K562 (cell line): Measurements from ENCODE around the gene PRR35.

ENCODE experiments used
- ATF7 ChIP-seq: fragments of 450-650 bp; IDR thresholded peaks from 2 replicates; pipeline ENCODE4 v1.7.1; 2014; ENCODE audit warnings: mild to moderate bottlenecking, moderate library complexity
- CAMTA2 ChIP-seq: fragments of 250-450 bp; sonication (Bioruptor Pico); conservative IDR thresholded peaks from 2 replicates; pipeline ENCODE4 v1.5.1; 2022
- EGR1 ChIP-seq: fragments of 450-650 bp; conservative IDR thresholded peaks from 2 replicates; pipeline ENCODE4 v1.6.1; 2017; ENCODE audit warnings: mild to moderate bottlenecking
- NELFE ChIP-seq: IDR thresholded peaks from 2 replicates; pipeline ENCODE4 v1.6.1; 2011; ENCODE audit warnings: mild to moderate bottlenecking; ENCODE audit not compliant: insufficient read depth, insufficient read length
- NR2C2 ChIP-seq, 2 experiments: fragments of 200-800 bp in 1 of 2; sonication (Bioruptor generic) in 1 of 2; sonication (generic) in 1 of 2; formaldehyde crosslinking in 1 of 2; IDR thresholded peaks; 2 replicates each; pipeline versions ENCODE4 v1.6.1 to v1.8.0; 2016 to 2022; ENCODE audit warnings: mild to moderate bottlenecking in 1 of 2, missing compliant biosample characterization in 1 of 2, missing genetic modification characterization in 1 of 2, missing genetic modification reagents in 1 of 2
- SP2 ChIP-seq: IDR thresholded peaks from 2 replicates; pipeline ENCODE4 v1.6.1; 2011; ENCODE audit warnings: mild to moderate bottlenecking, low read depth, low read length, moderate library complexity; ENCODE audit not compliant: poor library complexity, severe bottlenecking; ENCODE audit errors: extremely low read depth
- SPI1 ChIP-seq: IDR thresholded peaks from 2 replicates; pipeline ENCODE4 v1.6.1; 2011; ENCODE audit warnings: low read depth, low read length, control low read depth, borderline replicate concordance
- TF ChIP-seq, protein P1 (sequence below): fragments of 250-450 bp; sonication (Bioruptor Pico); IDR thresholded peaks from 2 replicates; pipeline ENCODE4 v1.5.0; 2020; ENCODE audit warnings: mild to moderate bottlenecking, borderline replicate concordance
- TF ChIP-seq, protein P2 (sequence below), 3 experiments: IDR thresholded peaks in 2 of 3; conservative IDR thresholded peaks in 1 of 3; 2 replicates each; pipeline ENCODE4 v1.5.1; 2011 to 2012; ENCODE audit warnings: low read length in 3 of 3, mild to moderate bottlenecking in 3 of 3, control low read depth in 2 of 3, improper control_type of control experiment in 1 of 3, inconsistent platforms in 1 of 3, low read depth in 1 of 3, mixed read lengths in 1 of 3, moderate library complexity in 1 of 3; ENCODE audit not compliant: insufficient read depth in 2 of 3
- TF ChIP-seq, protein P3 (sequence below): sonication (generic); formaldehyde crosslinking; IDR thresholded peaks from 2 replicates; pipeline ENCODE4 v1.8.0; 2023; ENCODE audit warnings: mild to moderate bottlenecking, missing genetic modification reagents

GRCh38 chr16:595094-595528, 34.9 kb downstream of the PRR35 start:
- TF ChIP-seq ATF7 = no peak
- TF ChIP-seq, protein P1, sequence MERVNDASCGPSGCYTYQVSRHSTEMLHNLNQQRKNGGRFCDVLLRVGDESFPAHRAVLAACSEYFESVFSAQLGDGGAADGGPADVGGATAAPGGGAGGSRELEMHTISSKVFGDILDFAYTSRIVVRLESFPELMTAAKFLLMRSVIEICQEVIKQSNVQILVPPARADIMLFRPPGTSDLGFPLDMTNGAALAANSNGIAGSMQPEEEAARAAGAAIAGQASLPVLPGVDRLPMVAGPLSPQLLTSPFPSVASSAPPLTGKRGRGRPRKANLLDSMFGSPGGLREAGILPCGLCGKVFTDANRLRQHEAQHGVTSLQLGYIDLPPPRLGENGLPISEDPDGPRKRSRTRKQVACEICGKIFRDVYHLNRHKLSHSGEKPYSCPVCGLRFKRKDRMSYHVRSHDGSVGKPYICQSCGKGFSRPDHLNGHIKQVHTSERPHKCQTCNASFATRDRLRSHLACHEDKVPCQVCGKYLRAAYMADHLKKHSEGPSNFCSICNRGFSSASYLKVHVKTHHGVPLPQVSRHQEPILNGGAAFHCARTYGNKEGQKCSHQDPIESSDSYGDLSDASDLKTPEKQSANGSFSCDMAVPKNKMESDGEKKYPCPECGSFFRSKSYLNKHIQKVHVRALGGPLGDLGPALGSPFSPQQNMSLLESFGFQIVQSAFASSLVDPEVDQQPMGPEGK (CRISPR knock-in tag) = no peak
- TF ChIP-seq NR2C2 (CRISPR knock-in tag; IDR thresholded peaks at IDR 0.05) = no peak
- no peak for TF ChIP-seq NR2C2 (tag; IDR thresholded peaks at IDR 0.05)
- no peak for TF ChIP-seq SPI1
- no peak for TF ChIP-seq CAMTA2 (CRISPR knock-in tag)
- no peak for TF ChIP-seq EGR1
- TF ChIP-seq, protein P2, sequence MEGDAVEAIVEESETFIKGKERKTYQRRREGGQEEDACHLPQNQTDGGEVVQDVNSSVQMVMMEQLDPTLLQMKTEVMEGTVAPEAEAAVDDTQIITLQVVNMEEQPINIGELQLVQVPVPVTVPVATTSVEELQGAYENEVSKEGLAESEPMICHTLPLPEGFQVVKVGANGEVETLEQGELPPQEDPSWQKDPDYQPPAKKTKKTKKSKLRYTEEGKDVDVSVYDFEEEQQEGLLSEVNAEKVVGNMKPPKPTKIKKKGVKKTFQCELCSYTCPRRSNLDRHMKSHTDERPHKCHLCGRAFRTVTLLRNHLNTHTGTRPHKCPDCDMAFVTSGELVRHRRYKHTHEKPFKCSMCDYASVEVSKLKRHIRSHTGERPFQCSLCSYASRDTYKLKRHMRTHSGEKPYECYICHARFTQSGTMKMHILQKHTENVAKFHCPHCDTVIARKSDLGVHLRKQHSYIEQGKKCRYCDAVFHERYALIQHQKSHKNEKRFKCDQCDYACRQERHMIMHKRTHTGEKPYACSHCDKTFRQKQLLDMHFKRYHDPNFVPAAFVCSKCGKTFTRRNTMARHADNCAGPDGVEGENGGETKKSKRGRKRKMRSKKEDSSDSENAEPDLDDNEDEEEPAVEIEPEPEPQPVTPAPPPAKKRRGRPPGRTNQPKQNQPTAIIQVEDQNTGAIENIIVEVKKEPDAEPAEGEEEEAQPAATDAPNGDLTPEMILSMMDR (IDR thresholded peaks at IDR 0.05 in 2 of 3, conservative IDR thresholded peaks at IDR 0.05 in 1 of 3; ENCODE audit: insufficient read depth in 2 of 3, low read depth in 1 of 3, low read length in 3 of 3) = no peak
- TF ChIP-seq, protein P3, sequence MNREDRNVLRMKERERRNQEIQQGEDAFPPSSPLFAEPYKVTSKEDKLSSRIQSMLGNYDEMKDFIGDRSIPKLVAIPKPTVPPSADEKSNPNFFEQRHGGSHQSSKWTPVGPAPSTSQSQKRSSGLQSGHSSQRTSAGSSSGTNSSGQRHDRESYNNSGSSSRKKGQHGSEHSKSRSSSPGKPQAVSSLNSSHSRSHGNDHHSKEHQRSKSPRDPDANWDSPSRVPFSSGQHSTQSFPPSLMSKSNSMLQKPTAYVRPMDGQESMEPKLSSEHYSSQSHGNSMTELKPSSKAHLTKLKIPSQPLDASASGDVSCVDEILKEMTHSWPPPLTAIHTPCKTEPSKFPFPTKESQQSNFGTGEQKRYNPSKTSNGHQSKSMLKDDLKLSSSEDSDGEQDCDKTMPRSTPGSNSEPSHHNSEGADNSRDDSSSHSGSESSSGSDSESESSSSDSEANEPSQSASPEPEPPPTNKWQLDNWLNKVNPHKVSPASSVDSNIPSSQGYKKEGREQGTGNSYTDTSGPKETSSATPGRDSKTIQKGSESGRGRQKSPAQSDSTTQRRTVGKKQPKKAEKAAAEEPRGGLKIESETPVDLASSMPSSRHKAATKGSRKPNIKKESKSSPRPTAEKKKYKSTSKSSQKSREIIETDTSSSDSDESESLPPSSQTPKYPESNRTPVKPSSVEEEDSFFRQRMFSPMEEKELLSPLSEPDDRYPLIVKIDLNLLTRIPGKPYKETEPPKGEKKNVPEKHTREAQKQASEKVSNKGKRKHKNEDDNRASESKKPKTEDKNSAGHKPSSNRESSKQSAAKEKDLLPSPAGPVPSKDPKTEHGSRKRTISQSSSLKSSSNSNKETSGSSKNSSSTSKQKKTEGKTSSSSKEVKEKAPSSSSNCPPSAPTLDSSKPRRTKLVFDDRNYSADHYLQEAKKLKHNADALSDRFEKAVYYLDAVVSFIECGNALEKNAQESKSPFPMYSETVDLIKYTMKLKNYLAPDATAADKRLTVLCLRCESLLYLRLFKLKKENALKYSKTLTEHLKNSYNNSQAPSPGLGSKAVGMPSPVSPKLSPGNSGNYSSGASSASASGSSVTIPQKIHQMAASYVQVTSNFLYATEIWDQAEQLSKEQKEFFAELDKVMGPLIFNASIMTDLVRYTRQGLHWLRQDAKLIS (CRISPR knock-in tag) = no peak
- no peak for TF ChIP-seq NELFE
- TF ChIP-seq SP2 = no peak
